Lower leg skin (tissue), 4 donors: ENCODE data around the gene PRDM16. TPM values are rescaled to one million over a fixed set of nuclear protein-coding genes. Genes with fewer than 3 reads are reported as not detected.

ENCODE experiments used
- DNase-seq, 2 donors: peaks; one replicate each; pipeline ENCODE4 v3.0.0-alpha.2; 2019; ENCODE audit warnings: low spot score in 2 of 2
- H3K4me3 ChIP-seq: fragments of 200-600 bp; sonication (generic); 2 replicates; pipeline ENCODE4 v1.5.1; 2017; ENCODE audit warnings: mild to moderate bottlenecking, low read depth; ENCODE audit not compliant: poor library complexity, severe bottlenecking
- CTCF ChIP-seq, 3 donors: fragments of 450-650 bp; IDR thresholded peaks; one replicate each; pipeline ENCODE4 v1.5.1; 2016; ENCODE audit warnings: antibody characterized with exemption in 3 of 3, mild to moderate bottlenecking in 3 of 3, moderate library complexity in 2 of 3
- POLR2A ChIP-seq, 2 donors: fragments of 450-650 bp; IDR thresholded peaks; one replicate each; pipeline ENCODE4 v1.6.1; 2016 to 2017; ENCODE audit warnings: antibody characterized with exemption in 2 of 2, mild to moderate bottlenecking in 1 of 2, moderate library complexity in 1 of 2
- whole genome bisulfite sequencing, 2 donors: methylation state at CpG; one replicate each; pipeline ENCODE4 v1.1.5; 2018; 5-methylcytosine and 5-hydroxymethylcytosine counted together
- intact Hi-C: fragments of 100-400 bp; cut with DNase I; formaldehyde crosslinking; loops from one replicate; pipeline ENCODE4 v1.15.0; 2023; ENCODE audit warnings: low total_unique reads
- total RNA-seq, 4 donors: library from RNA; depleted of rRNA; stranded (reverse); fragments of >200 nt; gene quantifications; one replicate each; pipeline ENCODE4 v1.1.0, GENCODE V29; 2016

The PRDM16 gene
- total RNA-seq, 4 donors from 2014 or later, result 0.08 to 0.91 (median 0.56) TPM; not detected in 1

- intact Hi-C loops, result no loop called here
- 84 to 85% methylated on average over 25 to 26 of the region's 26 CpGs for WGBS, 2 donors
- no peak for DNase-seq
- no peak overlapping the region for H3K4me3 ChIP-seq
- no peak for TF ChIP-seq CTCF (IDR thresholded peaks at IDR 0.05)
Observed at GRCh38 chr1:3341236-3341994, 272.4 kb downstream of the PRDM16 start.

- intact Hi-C loops, result no loop called here
- TF ChIP-seq CTCF (IDR thresholded peaks at IDR 0.05) (no peak), POLR2A (IDR thresholded peaks at IDR 0.05) (no peak)
- H3K4me3 ChIP-seq, result no peak overlapping the region
- 94 to 96% methylated on average over 5 of the region's 5 CpGs for WGBS, 2 donors
- DNase-seq, result no peak
Observed at GRCh38 chr1:3342960-3343359, 274.0 kb downstream of the PRDM16 start.

- H3K4me3 ChIP-seq, result no peak overlapping the region
- DNase-seq, result no peak
- TF ChIP-seq CTCF (IDR thresholded peaks at IDR 0.05), result no peak
- TF ChIP-seq POLR2A (IDR thresholded peaks at IDR 0.05), result no peak
- intact Hi-C loops, result no loop called here
Observed at GRCh38 chr1:3344395-3344794, 275.4 kb downstream of the PRDM16 start.

- WGBS, 2 donors, result 74 to 84% methylated on average over 10 of the region's 10 CpGs
- H3K4me3 ChIP-seq, result no peak overlapping the region
- DNase-seq, result no peak
- intact Hi-C loops, result no loop called here
- TF ChIP-seq POLR2A (IDR thresholded peaks at IDR 0.05), result no peak
- no peak for TF ChIP-seq CTCF (IDR thresholded peaks at IDR 0.05)
Observed at GRCh38 chr1:3345792-3346191, 276.8 kb downstream of the PRDM16 start.

GRCh38 chr1:3346478-3346877, 277.5 kb downstream of the PRDM16 start:
- DNase-seq, result no peak
- WGBS, 2 donors, result 90 to 92% methylated on average over 13 of the region's 13 CpGs
- intact Hi-C loops, result no loop called here
- TF ChIP-seq POLR2A (IDR thresholded peaks at IDR 0.05), result no peak
- no peak for TF ChIP-seq CTCF (IDR thresholded peaks at IDR 0.05)
- H3K4me3 ChIP-seq, result no peak overlapping the region
